ENCODE data around the gene ETFDH.
A peak's percentile ranks its signal among the peaks of the same experiment; 100 is the strongest.

Gene ETFDH

GRCh38 chr4:158671665-158671914 is 506 bp upstream of the ETFDH start, which contains the start of gene C4orf46:
C4orf46 (minus strand) TSS chr4:158671887; CDS start chr4:158671801, 86 bp downstream.
- H3K9me3 ChIP-seq (ENCODE audit: control insufficient read depth, insufficient read depth, low read depth, low read length): no peaks in the 10 kb centered on the region
- TF ChIP-seq ZNF394 (tag by site-specific recombination; IDR thresholded peaks at IDR 0.05; ENCODE audit: borderline replicate concordance) (peak; percentile 55; the same call in 1 of the 2 replicates), EGR2 (tag by site-specific recombination; IDR thresholded peaks at IDR 0.05; ENCODE audit: low read depth) (peak; percentile 42), ZNF138 (tag by site-specific recombination; IDR thresholded peaks at IDR 0.05; ENCODE audit: borderline replicate concordance) (no peak), ZFHX2 (tag by site-specific recombination; conservative IDR thresholded peaks at IDR 0.05) (peak; percentile 59), HOXC10 (CRISPR knock-in tag; IDR thresholded peaks at IDR 0.05) (no peak), ZNF174 (tag by site-specific recombination; IDR thresholded peaks at IDR 0.05) (no peak), ZNF398 (tag by site-specific recombination; IDR thresholded peaks at IDR 0.05) (0 out of 2 replicates have a peak, but pooled peaks have one; percentile 31), ZFP37 (tag by site-specific recombination; IDR thresholded peaks at IDR 0.05) (0 out of 2 replicates have a peak, but pooled peaks have one; percentile 45)
- TF ChIP-seq, protein P1, sequence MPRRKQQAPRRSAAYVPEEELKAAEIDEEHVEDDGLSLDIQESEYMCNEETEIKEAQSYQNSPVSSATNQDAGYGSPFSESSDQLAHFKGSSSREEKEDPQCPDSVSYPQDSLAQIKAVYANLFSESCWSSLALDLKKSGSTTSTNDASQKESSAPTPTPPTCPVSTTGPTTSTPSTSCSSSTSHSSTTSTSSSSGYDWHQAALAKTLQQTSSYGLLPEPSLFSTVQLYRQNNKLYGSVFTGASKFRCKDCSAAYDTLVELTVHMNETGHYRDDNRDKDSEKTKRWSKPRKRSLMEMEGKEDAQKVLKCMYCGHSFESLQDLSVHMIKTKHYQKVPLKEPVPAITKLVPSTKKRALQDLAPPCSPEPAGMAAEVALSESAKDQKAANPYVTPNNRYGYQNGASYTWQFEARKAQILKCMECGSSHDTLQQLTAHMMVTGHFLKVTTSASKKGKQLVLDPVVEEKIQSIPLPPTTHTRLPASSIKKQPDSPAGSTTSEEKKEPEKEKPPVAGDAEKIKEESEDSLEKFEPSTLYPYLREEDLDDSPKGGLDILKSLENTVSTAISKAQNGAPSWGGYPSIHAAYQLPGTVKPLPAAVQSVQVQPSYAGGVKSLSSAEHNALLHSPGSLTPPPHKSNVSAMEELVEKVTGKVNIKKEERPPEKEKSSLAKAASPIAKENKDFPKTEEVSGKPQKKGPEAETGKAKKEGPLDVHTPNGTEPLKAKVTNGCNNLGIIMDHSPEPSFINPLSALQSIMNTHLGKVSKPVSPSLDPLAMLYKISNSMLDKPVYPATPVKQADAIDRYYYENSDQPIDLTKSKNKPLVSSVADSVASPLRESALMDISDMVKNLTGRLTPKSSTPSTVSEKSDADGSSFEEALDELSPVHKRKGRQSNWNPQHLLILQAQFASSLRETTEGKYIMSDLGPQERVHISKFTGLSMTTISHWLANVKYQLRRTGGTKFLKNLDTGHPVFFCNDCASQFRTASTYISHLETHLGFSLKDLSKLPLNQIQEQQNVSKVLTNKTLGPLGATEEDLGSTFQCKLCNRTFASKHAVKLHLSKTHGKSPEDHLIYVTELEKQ (tag by site-specific recombination; IDR thresholded peaks at IDR 0.05; ENCODE audit: borderline replicate concordance): no peak
- ChIA-PET CTCF (no interaction called here), POLR2A (interaction anchor here (1.2 to 1.3 kb wide), 3 partner anchors 9 to 98 kb away, joined by 3 to 4 read pairs (median 3); no protein-coding TSS in a partner anchor)
- peak within 1 kb of the TSS; percentile 88 for H3K4me3 ChIP-seq (ENCODE audit: low read depth, low read length)
- H3K4me1 ChIP-seq (ENCODE audit: control insufficient read depth, insufficient read depth, low read length): 0 out of 2 replicates have a peak, but pooled peaks cover 4% of the 10 kb centered on the region
- no peaks in the 10 kb centered on the region for H3K36me3 ChIP-seq (ENCODE audit: control insufficient read depth in 2 of 2, insufficient read depth in 1 of 2, low read length in 2 of 2)
- H3K27ac ChIP-seq (ENCODE audit: extremely low read depth, low read depth, low read length): peak within 1 kb of the TSS; percentile 75

GRCh38 chr4:158673633-158674032 is 1.5 kb downstream of the ETFDH start:
- TF ChIP-seq ZNF830 (tag by site-specific recombination; IDR thresholded peaks at IDR 0.05; ENCODE audit: low read depth) (no peak), ZSCAN18 (tag by site-specific recombination; IDR thresholded peaks at IDR 0.05) (no peak), ZNF37A (tag by site-specific recombination; IDR thresholded peaks at IDR 0.05) (no peak), ZNF623 (tag by site-specific recombination; IDR thresholded peaks at IDR 0.05) (no peak), ZNF280C (tag by site-specific recombination; IDR thresholded peaks at IDR 0.05) (no peak), ZNF266 (tag by site-specific recombination; IDR thresholded peaks at IDR 0.05; ENCODE audit: low read depth) (no peak), ZNF16 (tag by site-specific recombination; IDR thresholded peaks at IDR 0.05; ENCODE audit: low read depth) (no peak), ZNF24 (tag by site-specific recombination; IDR thresholded peaks at IDR 0.05) (no peak), GLIS2 (tag by site-specific recombination; IDR thresholded peaks at IDR 0.05) (no peak), ZNF792 (tag by site-specific recombination; IDR thresholded peaks at IDR 0.05) (no peak), ZNF521 (tag by site-specific recombination; IDR thresholded peaks at IDR 0.05) (no peak), ZNF692 (tag by site-specific recombination; IDR thresholded peaks at IDR 0.05) (no peak), ZNF121 (tag by site-specific recombination; IDR thresholded peaks at IDR 0.05) (no peak)
- H3K36me3 ChIP-seq (ENCODE audit: control insufficient read depth in 2 of 2, insufficient read depth in 1 of 2, low read length in 2 of 2): no peaks in the 10 kb centered on the region
- CTCF ChIA-PET: no interaction called here
- no peaks in the 10 kb centered on the region for H3K4me1 ChIP-seq (ENCODE audit: control insufficient read depth, insufficient read depth, low read length)
- H3K9me3 ChIP-seq (ENCODE audit: control insufficient read depth, insufficient read depth, low read depth, low read length): no peaks in the 10 kb centered on the region
- no peak overlapping the region for H3K4me3 ChIP-seq (ENCODE audit: low read depth, low read length)
- POLR2A ChIA-PET: no interaction called here
- no peak overlapping the region for H3K27ac ChIP-seq (ENCODE audit: extremely low read depth, low read depth, low read length)
